ENCODE measurements around the gene RLN3. TPM values are rescaled to one million over a fixed set of nuclear protein-coding genes. Genes with fewer than 3 reads are reported as not detected.

The RLN3 gene
- total RNA-seq, 2 donors from 2014 or later, result not detected

DNA sequence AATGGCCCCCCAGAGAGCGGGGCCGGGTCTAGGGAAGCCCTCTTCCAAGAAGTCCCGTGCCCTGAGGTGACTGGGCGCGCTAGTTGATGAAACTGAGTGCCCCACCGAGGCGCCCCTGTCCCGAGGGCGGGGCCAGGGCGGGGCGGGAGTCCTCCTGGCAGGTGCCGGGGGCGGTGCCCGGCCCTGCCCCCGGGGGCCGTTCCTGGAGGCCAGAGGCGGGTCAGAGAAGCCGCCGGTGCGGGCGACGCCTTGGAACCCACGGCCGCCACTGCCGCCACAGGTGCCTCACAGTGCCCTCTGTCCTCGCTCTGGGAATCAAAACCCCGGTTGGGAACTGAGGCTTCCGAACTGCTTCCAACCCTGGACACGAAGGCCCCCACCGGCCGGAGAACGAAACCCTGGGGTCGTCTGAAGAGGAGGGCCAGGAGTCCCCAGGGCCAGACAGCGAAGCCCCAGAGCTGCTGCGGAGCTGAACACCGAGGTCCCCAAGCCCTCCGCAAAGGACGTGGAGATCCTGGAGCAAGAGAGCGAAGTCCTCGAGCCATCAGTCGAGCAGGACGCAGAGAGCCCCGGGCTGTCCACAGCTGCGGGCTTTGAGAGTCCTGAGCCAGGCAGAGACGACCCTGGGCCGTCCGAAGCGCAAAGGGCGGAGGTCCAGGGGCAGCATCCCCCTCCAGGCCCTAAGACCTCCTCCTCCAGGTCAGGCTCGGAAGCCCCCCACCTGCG lies 44.8 kb downstream of the RLN3 start, which contains the start of gene MISP3:
Gene MISP3 (plus strand): TSS at position 252 of the 726 bp plus-strand sequence. CDS start 524 bp downstream, outside the sequence.
- Mint-ChIP-seq H3K27ac (no peak within 1 kb of the TSS), H3K4me1 (ENCODE audit: low read depth) (peaks cover 10% of the 10 kb centered on the region), H3K27me3 (ENCODE audit: low read depth) (no peaks in the 10 kb centered on the region), H3K36me3 (ENCODE audit: insufficient read depth in 2 of 2) (peaks cover 0 to 4% of the 10 kb centered on the region in 2 donors), H3K4me3 (peak within 1 kb of the TSS; percentile 98 to 99), H3K9me3 (no peaks in the 10 kb centered on the region)
- peak; percentile 29 to 34 for ATAC-seq (replicated peaks in 1 of 2)
- DNase-seq, result peak; percentile 61 to 66

DNA sequence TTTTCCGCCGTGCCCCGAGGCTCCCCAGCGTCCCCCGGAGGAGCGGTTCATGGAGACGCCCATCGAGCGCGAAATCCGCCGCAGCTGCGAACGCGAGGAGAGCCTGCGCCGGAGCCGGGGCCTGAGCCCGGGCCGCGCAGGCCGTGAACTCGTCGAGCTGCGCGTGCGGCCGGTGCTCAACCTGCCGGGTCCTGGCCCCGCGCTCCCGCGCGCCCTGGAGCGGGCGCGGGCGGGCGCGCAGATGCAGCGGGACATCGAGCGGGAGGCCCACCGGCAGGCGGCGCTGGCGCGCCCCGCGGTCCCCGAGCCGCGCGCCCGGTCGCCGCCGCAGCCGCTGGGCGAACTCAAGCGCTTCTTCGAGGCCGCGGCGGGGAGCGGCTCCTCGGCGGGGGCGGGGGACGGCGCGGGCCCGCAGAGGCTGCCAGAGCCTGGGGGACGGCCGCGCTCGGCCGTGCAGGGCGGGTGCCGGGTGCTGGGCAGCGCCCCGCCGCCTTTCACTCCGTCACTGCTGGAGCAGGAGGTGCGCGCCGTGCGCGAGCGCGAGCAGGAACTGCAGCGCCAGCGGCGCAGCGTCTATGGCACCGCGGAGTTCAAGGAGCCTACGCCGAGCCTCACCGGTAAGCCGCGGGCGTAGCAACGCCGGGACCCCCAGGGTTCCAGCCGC lies 45.4 kb downstream of the RLN3 start:
- H3K36me3 Mint-ChIP-seq (ENCODE audit: insufficient read depth in 2 of 2), result peaks cover 0 to 4% of the 10 kb centered on the region in 2 donors
- H3K9me3 Mint-ChIP-seq, result no peaks in the 10 kb centered on the region
- H3K27ac Mint-ChIP-seq, result peak overlapping the region; percentile 32
- peak overlapping the region; percentile 98 to 99 for H3K4me3 Mint-ChIP-seq
- peak; percentile 83 to 90 for DNase-seq
- peak; percentile 75 to 76 for ATAC-seq (replicated peaks in 1 of 2)
- no peaks in the 10 kb centered on the region for H3K27me3 Mint-ChIP-seq (ENCODE audit: low read depth)
- peaks cover 10% of the 10 kb centered on the region for H3K4me1 Mint-ChIP-seq (ENCODE audit: low read depth)

DNA sequence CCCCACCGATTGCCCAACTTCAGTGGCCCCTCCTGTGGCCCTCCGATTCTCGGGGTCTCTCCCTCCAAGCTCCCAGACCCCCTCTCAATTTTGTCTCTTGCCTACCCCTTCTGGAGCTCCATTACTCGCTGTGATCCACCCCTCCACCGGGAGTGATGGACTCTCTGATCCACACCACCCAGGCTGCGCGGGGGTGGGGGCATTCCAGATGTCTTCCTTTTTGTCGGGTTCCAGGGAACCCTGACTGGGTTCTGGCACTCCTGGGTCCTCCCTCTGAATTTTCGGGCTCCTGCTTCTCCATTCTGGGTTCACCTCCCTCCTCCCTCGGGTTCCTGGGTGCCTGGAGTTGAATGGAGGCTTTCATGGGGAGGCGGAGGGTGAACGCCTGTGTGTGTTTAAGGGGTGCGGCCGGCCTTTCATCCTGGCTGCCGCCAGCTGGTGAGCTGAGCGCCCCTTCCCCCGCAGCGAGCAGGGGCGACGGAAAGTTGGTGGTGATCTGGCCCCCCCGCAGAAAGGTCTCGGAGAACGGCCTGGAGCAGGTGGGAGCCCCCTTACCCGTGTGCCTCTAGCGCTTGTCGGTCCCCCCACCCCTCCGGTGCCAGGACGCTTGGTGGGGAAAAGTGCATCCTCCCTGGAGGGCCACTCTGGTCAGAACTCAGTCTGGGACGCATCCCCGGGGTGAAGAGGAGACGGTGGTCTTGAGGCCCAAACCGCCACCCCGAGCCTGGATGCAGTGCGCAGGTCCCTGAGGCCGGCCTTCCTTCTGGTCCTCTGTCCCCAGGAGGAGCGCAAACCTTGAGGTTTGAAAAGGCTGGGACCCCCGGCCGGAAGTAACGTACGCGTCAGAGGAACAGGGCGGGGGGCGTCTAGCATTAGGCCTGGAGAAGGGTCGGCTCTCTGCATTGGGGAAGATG lies 46.2 kb downstream of the RLN3 start:
- DNase-seq (peak; percentile 40 to 49), ATAC-seq (replicated peaks in 1 of 2) (peak; percentile 10 to 11)
- Mint-ChIP-seq H3K4me1 (ENCODE audit: low read depth) (peaks cover 10% of the 10 kb centered on the region), H3K9me3 (no peaks in the 10 kb centered on the region), H3K36me3 (ENCODE audit: insufficient read depth in 2 of 2) (peaks cover 0 to 4% of the 10 kb centered on the region in 2 donors), H3K27me3 (ENCODE audit: low read depth) (no peaks in the 10 kb centered on the region), H3K4me3 (peak overlapping the region; percentile 98 to 99), H3K27ac (peak overlapping the region; percentile 32)

DNA sequence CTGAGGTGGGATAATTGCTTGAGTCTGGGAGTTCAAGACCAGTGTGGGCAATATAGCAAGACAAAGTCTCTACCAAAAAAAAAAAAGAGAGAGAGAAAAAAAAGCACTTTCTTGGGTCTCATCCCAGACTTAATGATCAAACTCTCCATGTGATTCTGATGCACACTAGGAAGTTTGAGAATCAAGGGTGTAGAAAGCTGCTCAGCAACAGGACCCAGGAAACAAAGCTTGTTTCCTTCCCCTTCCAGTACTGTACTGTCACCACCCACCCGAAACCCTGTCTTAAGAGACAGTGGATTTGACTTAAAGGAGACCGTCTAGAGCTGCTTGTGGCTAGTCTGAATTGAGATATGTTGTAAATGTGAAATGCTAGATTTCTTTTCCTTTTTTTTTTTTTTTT lies 50.5 kb downstream of the RLN3 start:
- Mint-ChIP-seq H3K4me1 (ENCODE audit: low read depth) (peaks cover 27% of the 10 kb centered on the region), H3K4me3 (no peak overlapping the region), H3K27me3 (ENCODE audit: low read depth) (no peaks in the 10 kb centered on the region), H3K9me3 (no peaks in the 10 kb centered on the region), H3K27ac (no peak overlapping the region), H3K36me3 (ENCODE audit: insufficient read depth in 2 of 2) (peaks cover 0 to 4% of the 10 kb centered on the region in 2 donors)
- DNase-seq (no peak), ATAC-seq (replicated peaks in 1 of 2) (no peak)

Other genes with a start within 250 kb of the RLN3 start
- 10 to 100 TPM; 11.1 to 12.0 TPM for gene ZSWIM4, start 232.7 kb upstream of the RLN3 start, total RNA-seq
- 1 to 10 TPM; 3.1 to 3.8 TPM for gene NANOS3, start 151.0 kb upstream of the RLN3 start, total RNA-seq
- 10 to 100 TPM; 13.2 to 15.7 TPM for gene BRME1, start 122.0 kb upstream of the RLN3 start, total RNA-seq
- 10 to 100 TPM; 39.4 to 44.7 TPM for gene CC2D1A, start 121.9 kb upstream of the RLN3 start, total RNA-seq
- gene PODNL1, start 89.7 kb upstream of the RLN3 start, total RNA-seq, result under 1 TPM in 1 of 2 donors, not detected in 1; 0.81 TPM
- 10 to 100 TPM; 62.9 to 79.8 TPM for gene DCAF15, start 75.6 kb upstream of the RLN3 start, total RNA-seq
- 10 to 100 TPM; 11.4 to 11.9 TPM for gene RFX1, start 21.8 kb upstream of the RLN3 start, total RNA-seq
- gene IL27RA, start 3.6 kb downstream of the RLN3 start, total RNA-seq, result 10 to 100 TPM; 67.0 to 75.2 TPM
- gene PALM3, start 33.9 kb downstream of the RLN3 start, total RNA-seq, result under 1 TPM in 1 of 2 donors, not detected in 1; 0.10 TPM
- 1 to 10 TPM; 4.6 to 5.8 TPM for gene MISP3, start 44.6 kb downstream of the RLN3 start, total RNA-seq
- gene C19orf67, start 57.6 kb downstream of the RLN3 start, total RNA-seq, result not detected
- gene SAMD1, start 62.6 kb downstream of the RLN3 start, total RNA-seq, result 10 to 100 TPM; 41.6 to 77.1 TPM
- gene PRKACA, start 89.6 kb downstream of the RLN3 start, total RNA-seq, result 10 to 100 TPM; 67.7 to 75.0 TPM
- gene ASF1B, start 108.4 kb downstream of the RLN3 start, total RNA-seq, result 10 to 100 TPM; 71.3 to 84.4 TPM
- 10 to 100 TPM; 15.0 to 21.2 TPM for gene ADGRL1, start 178.0 kb downstream of the RLN3 start, total RNA-seq

Data from activated T-cell treated with anti-CD3 and anti-CD28 coated beads, Interleukin-2, amount 50 U/mL, for 72 hours (primary cell).